H1 (cell line): ENCODE data around the gene MANBA. TPM values are rescaled to one million over a fixed set of nuclear protein-coding genes. Genes with fewer than 3 reads are reported as not detected.
A peak's percentile ranks its signal among the peaks of the same experiment; 100 is the strongest.

Experiments
- CTCF ChIA-PET: fragments of 300-600 bp; sonication (Branson Sonifier 250); formaldehyde crosslinking; loops from one replicate; lab custom pipeline; 2021; ENCODE audit not compliant: partially characterized antibody; lab: Charles Lee
- POLR2A ChIA-PET: fragments of 300-600 bp; sonication (Branson Sonifier 250); formaldehyde crosslinking; loops from one replicate; lab custom pipeline; 2021; ENCODE audit warnings: inconsistent platforms; ENCODE audit not compliant: partially characterized antibody; lab: Charles Lee
- DNase-seq, 2 experiments: peaks; one replicate each; pipeline versions ENCODE4 v3.0.0 to v3.0.0-alpha.2; 2010 to 2022; ENCODE audit warnings: low spot score in 2 of 2, low read depth in 1 of 2, mixed read lengths in 1 of 2
- FAIRE-seq: peaks from 2 replicates; lab custom pipeline; 2011; peaks lifted over from hg19 to GRCh38; lab: Jason Lieb, UNC
- H2AFZ ChIP-seq: 2 replicates; pipeline ENCODE4 v1.8.1; 2012; ENCODE audit warnings: low read length, inconsistent platforms
- H2AK5ac ChIP-seq: 2 replicates; pipeline ENCODE4 v1.6.1; 2013; ENCODE audit warnings: low read depth, low read length
- H2BK120ac ChIP-seq: replicated peaks from 2 replicates; pipeline ENCODE3; 2013; ENCODE audit warnings: low read depth, low read length, inconsistent platforms
- H2BK12ac ChIP-seq: 2 replicates; pipeline ENCODE4 v1.6.1; 2013; ENCODE audit warnings: low read depth, low read length
- H2BK15ac ChIP-seq: 2 replicates; pipeline ENCODE4 v1.6.1; 2013; ENCODE audit warnings: low read length
- H2BK20ac ChIP-seq: 2 replicates; pipeline ENCODE4 v1.6.1; 2013; ENCODE audit warnings: low read length
- H2BK5ac ChIP-seq: 2 replicates; pipeline ENCODE4 v1.6.1; 2013; ENCODE audit warnings: low read depth, low read length
- H3K14ac ChIP-seq: 2 replicates; pipeline ENCODE4 v1.6.1; 2013; ENCODE audit warnings: inconsistent platforms; ENCODE audit not compliant: insufficient read length
- H3K18ac ChIP-seq: 2 replicates; pipeline ENCODE4 v1.6.1; 2013; ENCODE audit warnings: low read length; ENCODE audit errors: extremely low read depth
- H3K23ac ChIP-seq: 2 replicates; pipeline ENCODE4 v1.6.1; 2013; ENCODE audit warnings: inconsistent platforms; ENCODE audit not compliant: insufficient read length
- H3K23me2 ChIP-seq: 2 replicates; pipeline ENCODE4 v1.6.1; 2013; ENCODE audit warnings: low read depth, low read length
- H3K27ac ChIP-seq: 2 replicates; pipeline ENCODE4 v1.6.1; 2011; ENCODE audit warnings: low read depth, low read length, inconsistent platforms
- H3K27me3 ChIP-seq, 4 experiments: replicated peaks in 1 of 4; 1 replicate in 1 of 4; 2 replicates in 3 of 4; pipeline versions ENCODE4 v1.6.1 to v1.8.1; 2011 to 2013; ENCODE audit warnings: low read length in 3 of 4, mild to moderate bottlenecking in 3 of 4, inconsistent platforms in 2 of 4, mixed read lengths in 2 of 4, moderate library complexity in 1 of 4; ENCODE audit not compliant: control insufficient read depth in 3 of 4, insufficient read depth in 3 of 4; ENCODE audit errors: extremely low read depth in 1 of 4
- H3K36me3 ChIP-seq, 4 experiments: 2 replicates each; pipeline versions ENCODE4 v1.6.1 to v1.8.1; 2011 to 2013; ENCODE audit warnings: mild to moderate bottlenecking in 4 of 4, low read length in 3 of 4, moderate library complexity in 2 of 4, control low read depth in 1 of 4, inconsistent platforms in 1 of 4; ENCODE audit not compliant: insufficient read depth in 4 of 4, control insufficient read depth in 2 of 4
- H3K4ac ChIP-seq: replicated peaks from 2 replicates; pipeline ENCODE3; 2013; ENCODE audit warnings: low read length, low read depth, mixed read lengths, inconsistent platforms; ENCODE audit not compliant: insufficient read length
- H3K4me1 ChIP-seq, 4 experiments: replicated peaks in 1 of 4; 1 replicate in 1 of 4; 2 replicates in 3 of 4; pipeline versions ENCODE4 v1.6.1 to v1.8.1; 2011 to 2013; ENCODE audit warnings: low read length in 3 of 4, inconsistent platforms in 2 of 4, mixed read lengths in 1 of 4; ENCODE audit not compliant: insufficient read depth in 4 of 4, control insufficient read depth in 3 of 4
- H3K4me2 ChIP-seq, 2 experiments: 2 replicates each; pipeline versions ENCODE4 v1.6.1 to v1.8.1; 2011 to 2013; ENCODE audit warnings: low read depth in 2 of 2, low read length in 2 of 2, control low read depth in 1 of 2, inconsistent platforms in 1 of 2, mild to moderate bottlenecking in 1 of 2; ENCODE audit not compliant: insufficient read depth in 1 of 2
- H3K4me3 ChIP-seq, 4 experiments: fragments of 200-600, 300-600 bp in 1 of 4; sonication (generic), shearing (Covaris generic), sonication (Bioruptor Twin) in 1 of 4; 2 replicates each; pipeline versions ENCODE4 v1.5.1 to v1.8.1; 2011 to 2016; ENCODE audit warnings: low read length in 4 of 4, low read depth in 3 of 4, control low read depth in 2 of 4, inconsistent platforms in 2 of 4, mild to moderate bottlenecking in 2 of 4, mixed read lengths in 1 of 4, moderate library complexity in 1 of 4; ENCODE audit not compliant: insufficient read depth in 2 of 4; ENCODE audit errors: extremely low read depth in 1 of 4
- H3K56ac ChIP-seq: replicated peaks from 2 replicates; pipeline ENCODE3; 2013; ENCODE audit warnings: low read depth, mild to moderate bottlenecking, mixed read lengths, low read length, inconsistent platforms; ENCODE audit not compliant: insufficient read length
- H3K79me1 ChIP-seq: 2 replicates; pipeline ENCODE4 v1.6.1; 2013; ENCODE audit warnings: low read depth, low read length, control low read depth
- H3K79me2 ChIP-seq, 2 experiments: 2 replicates each; pipeline versions ENCODE4 v1.6.1 to v1.8.1; 2012 to 2013; ENCODE audit warnings: low read length in 2 of 2, mild to moderate bottlenecking in 2 of 2, inconsistent platforms in 1 of 2; ENCODE audit not compliant: insufficient read depth in 2 of 2, control insufficient read depth in 1 of 2
- H3K9ac ChIP-seq, 4 experiments: replicated peaks in 1 of 4; 1 replicate in 1 of 4; 2 replicates in 3 of 4; pipeline versions ENCODE4 v1.6.1 to v1.8.1; 2011 to 2013; ENCODE audit warnings: low read depth in 3 of 4, low read length in 3 of 4, control low read depth in 2 of 4, mild to moderate bottlenecking in 2 of 4, moderate library complexity in 2 of 4, inconsistent platforms in 1 of 4; ENCODE audit errors: extremely low read depth in 1 of 4
- H3K9me3 ChIP-seq, 2 experiments: 2 replicates each; pipeline versions ENCODE4 v1.6.1 to v1.8.1; 2012 to 2013; ENCODE audit warnings: mild to moderate bottlenecking in 2 of 2, moderate library complexity in 2 of 2, control low read depth in 1 of 2, inconsistent platforms in 1 of 2, low read depth in 1 of 2, low read length in 1 of 2, mixed read lengths in 1 of 2; ENCODE audit not compliant: insufficient read depth in 2 of 2
- H4K20me1 ChIP-seq, 2 experiments: replicated peaks in 1 of 2; 2 replicates each; pipeline versions ENCODE3 to v1.8.1; 2011 to 2013; ENCODE audit warnings: inconsistent platforms in 2 of 2, low read length in 2 of 2, mild to moderate bottlenecking in 1 of 2; ENCODE audit not compliant: insufficient read depth in 2 of 2, control insufficient read depth in 1 of 2
- H4K5ac ChIP-seq: 2 replicates; pipeline ENCODE4 v1.6.1; 2013; ENCODE audit warnings: low read length, low read depth, mixed read lengths, inconsistent platforms; ENCODE audit not compliant: insufficient read length
- H4K8ac ChIP-seq: 2 replicates; pipeline ENCODE4 v1.8.0; 2013; ENCODE audit warnings: mild to moderate bottlenecking, moderate library complexity, low read length, inconsistent platforms; ENCODE audit not compliant: insufficient read depth; ENCODE audit errors: extremely low read depth
- H4K91ac ChIP-seq: replicated peaks from 2 replicates; pipeline ENCODE3; 2013; ENCODE audit warnings: low read length, mixed read lengths, inconsistent platforms; ENCODE audit not compliant: insufficient read length
- CBX5 ChIP-seq: fragments of 300-800, 300-1000 bp; sonication (generic); IDR thresholded peaks from 2 replicates; pipeline ENCODE4 v1.7.1; 2016; ENCODE audit warnings: antibody characterized with exemption, low read length, low read depth
- FOSL1 ChIP-seq: IDR thresholded peaks from 2 replicates; pipeline ENCODE4 v1.6.1; 2011; ENCODE audit warnings: mild to moderate bottlenecking, low read depth, low read length, moderate library complexity; ENCODE audit not compliant: insufficient read depth
- POLR2A ChIP-seq, 2 experiments: IDR thresholded peaks; 1 replicate in 1 of 2; 2 replicates in 1 of 2; pipeline ENCODE4 v1.6.1; 2011; ENCODE audit warnings: low read depth in 2 of 2, low read length in 2 of 2, mild to moderate bottlenecking in 2 of 2; ENCODE audit errors: control extremely low read depth in 1 of 2
- WGBS, 2 experiments: shearing (Covaris generic) in 1 of 2; methylation state at CpG; one replicate each; pipeline versions ENCODE4 v1.1.6 to v1.1.7; 2013 to 2015; ENCODE audit warnings: low lambda C conversion rate in 2 of 2, mixed read lengths in 2 of 2, inconsistent platforms in 1 of 2, low coverage in 1 of 2, missing lambda C conversion rate in 1 of 2; ENCODE audit not compliant: insufficient replicate concordance in 2 of 2, insufficient coverage in 1 of 2, insufficient read length in 1 of 2; ENCODE audit errors: extremely low coverage in 1 of 2, missing lambda C conversion rate in 1 of 2; 5-methylcytosine and 5-hydroxymethylcytosine counted together
- polyA plus RNA-seq, 7 experiments: library from polyadenylated mRNA; depleted of rRNA in 3 of 7; stranded (reverse) in 5 of 7; unstranded in 2 of 7; fragments of >200 nt in 5 of 7; fragments of 200-250 nt in 2 of 7; gene quantifications; 1 replicate in 5 of 7; 2 replicates in 1 of 7; 4 replicates in 1 of 7; pipeline versions ENCODE4 v1.2.1 to v1.2.3, GENCODE V29; 2011 to 2013; ENCODE audit warnings: missing spikeins in 2 of 7, mixed read lengths in 2 of 7
- total RNA-seq: library from RNA; stranded (reverse); fragmentation: NEBNext Ultra II Directional; extraction: Animal tissue kit (Norgen Biotek cat#: 25700); gene quantifications from 2 replicates; pipeline ENCODE4 v1.2.1, GENCODE V29; 2021
- TF ChIP-seq, protein P1 (sequence below): IDR thresholded peaks from 2 replicates; pipeline ENCODE4 v1.6.1; 2012; ENCODE audit warnings: inconsistent platforms
- TF ChIP-seq, protein P2 (sequence below): IDR thresholded peaks from 2 replicates; pipeline ENCODE4 v1.6.1; 2011; ENCODE audit warnings: low read depth, mild to moderate bottlenecking, low read length; ENCODE audit not compliant: insufficient read depth

MANBA gene
- total and polyA plus RNA-seq, 2 of the 8 experiments (the other 6 are each of a cell fraction or from before 2014, with no cell fraction given): 22.9 to 27.8 TPM

DNA sequence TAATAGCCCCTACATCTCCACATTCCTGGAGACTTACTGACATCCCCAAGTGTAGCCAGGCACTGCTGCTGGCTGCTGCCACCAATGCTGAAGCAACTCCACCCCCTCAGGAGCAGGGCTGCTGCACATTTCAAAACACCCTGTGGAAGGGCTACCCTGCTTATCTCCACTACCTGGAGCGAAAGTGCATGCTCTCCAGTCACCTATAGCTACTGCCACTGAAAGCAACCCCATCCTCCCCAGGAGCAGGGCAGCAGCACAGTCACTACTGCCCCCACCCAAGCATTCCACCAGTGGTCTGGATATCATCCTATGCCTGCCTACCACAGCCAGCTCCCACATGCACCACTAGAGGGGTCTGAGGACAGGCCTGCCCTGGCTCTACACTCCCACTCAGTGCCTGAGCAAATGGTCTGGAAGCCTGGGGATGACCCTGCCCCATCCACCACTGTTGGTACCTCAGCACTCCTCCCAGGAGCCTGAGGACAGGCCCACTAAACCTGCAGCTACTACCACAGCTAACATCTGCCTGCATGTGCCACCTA is 55.3 kb downstream of the MANBA start:
- H3K79me2 ChIP-seq: no peaks in the 10 kb centered on the region
- 0 out of 2 replicates have a peak, but pooled peaks cover 3% of the 10 kb centered on the region for H3K79me1 ChIP-seq
- H2AK5ac ChIP-seq: no peak overlapping the region
- H4K20me1 ChIP-seq: peaks cover 1% of the 10 kb centered on the region in 2 experiments
- H4K91ac ChIP-seq: no peak overlapping the region
- no peaks in the 10 kb centered on the region for H3K9me3 ChIP-seq
- H2BK120ac ChIP-seq: no peak overlapping the region
- CTCF ChIA-PET: interaction anchor here (0.6 to 2.6 kb wide), 9 partner anchors 10 to 393 kb away, joined by 3 to 7 read pairs (median 3); no protein-coding TSS in a partner anchor
- no peak overlapping the region for H2BK20ac ChIP-seq
- H2BK12ac ChIP-seq: no peak overlapping the region
- peak overlapping the region; percentile 57 for H4K8ac ChIP-seq
- DNase-seq: no peak
- WGBS, 2 experiments: 73% methylated on average over 1 of the region's 1 CpG; no CpG with 5 or more reads in 1 of the 2 experiments
- H2BK15ac ChIP-seq: no peak overlapping the region
- no peak overlapping the region for H3K4me2 ChIP-seq
- no peak overlapping the region for H3K14ac ChIP-seq
- H3K56ac ChIP-seq: no peak overlapping the region
- H4K5ac ChIP-seq: no peak overlapping the region
- no peak overlapping the region for H3K9ac ChIP-seq
- no peaks in the 10 kb centered on the region for H3K4me1 ChIP-seq
- no peak overlapping the region for H2AFZ ChIP-seq
- H3K36me3 ChIP-seq: no peaks in the 10 kb centered on the region
- no peak overlapping the region for H3K4me3 ChIP-seq
- no peak overlapping the region for H3K4ac ChIP-seq
- FAIRE-seq: no peak
- H3K23ac ChIP-seq: no peak overlapping the region
- POLR2A ChIA-PET: interaction anchor here (0.9 kb wide), 1 partner anchor 19 kb away, joined by 3 read pairs; no protein-coding TSS in a partner anchor
- no peaks in the 10 kb centered on the region for H3K23me2 ChIP-seq
- H2BK5ac ChIP-seq: no peak overlapping the region
- H3K27ac ChIP-seq: no peak overlapping the region
- no peaks in the 10 kb centered on the region for H3K27me3 ChIP-seq
- no peak overlapping the region for H3K18ac ChIP-seq
- TF ChIP-seq, protein P1, sequence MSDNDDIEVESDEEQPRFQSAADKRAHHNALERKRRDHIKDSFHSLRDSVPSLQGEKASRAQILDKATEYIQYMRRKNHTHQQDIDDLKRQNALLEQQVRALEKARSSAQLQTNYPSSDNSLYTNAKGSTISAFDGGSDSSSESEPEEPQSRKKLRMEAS: no peak
- no peak for TF ChIP-seq CBX5
- TF ChIP-seq, protein P2, sequence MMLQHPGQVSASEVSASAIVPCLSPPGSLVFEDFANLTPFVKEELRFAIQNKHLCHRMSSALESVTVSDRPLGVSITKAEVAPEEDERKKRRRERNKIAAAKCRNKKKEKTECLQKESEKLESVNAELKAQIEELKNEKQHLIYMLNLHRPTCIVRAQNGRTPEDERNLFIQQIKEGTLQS: no peak
- no peak for TF ChIP-seq FOSL1
- no peak for TF ChIP-seq POLR2A (IDR thresholded peaks at IDR 0.05; ENCODE audit: control extremely low read depth in 1 of 2, low read depth in 2 of 2, low read length in 2 of 2)
